GM18505 (cell line): ENCODE data around the gene CCDC134.

Source experiments
- ATAC-seq: cut with Tn5 transposase; IDR thresholded peaks from one replicate; pipeline ENCODE4 v1.9.1; 2021; ENCODE audit not compliant: unreplicated experiment
- POLR2A ChIP-seq: IDR thresholded peaks from 4 replicates; pipeline ENCODE4 v1.6.1; 2011; ENCODE audit warnings: borderline replicate concordance; ENCODE audit not compliant: insufficient read depth, insufficient read length; ENCODE audit errors: extremely low read depth

CCDC134 gene

DNA sequence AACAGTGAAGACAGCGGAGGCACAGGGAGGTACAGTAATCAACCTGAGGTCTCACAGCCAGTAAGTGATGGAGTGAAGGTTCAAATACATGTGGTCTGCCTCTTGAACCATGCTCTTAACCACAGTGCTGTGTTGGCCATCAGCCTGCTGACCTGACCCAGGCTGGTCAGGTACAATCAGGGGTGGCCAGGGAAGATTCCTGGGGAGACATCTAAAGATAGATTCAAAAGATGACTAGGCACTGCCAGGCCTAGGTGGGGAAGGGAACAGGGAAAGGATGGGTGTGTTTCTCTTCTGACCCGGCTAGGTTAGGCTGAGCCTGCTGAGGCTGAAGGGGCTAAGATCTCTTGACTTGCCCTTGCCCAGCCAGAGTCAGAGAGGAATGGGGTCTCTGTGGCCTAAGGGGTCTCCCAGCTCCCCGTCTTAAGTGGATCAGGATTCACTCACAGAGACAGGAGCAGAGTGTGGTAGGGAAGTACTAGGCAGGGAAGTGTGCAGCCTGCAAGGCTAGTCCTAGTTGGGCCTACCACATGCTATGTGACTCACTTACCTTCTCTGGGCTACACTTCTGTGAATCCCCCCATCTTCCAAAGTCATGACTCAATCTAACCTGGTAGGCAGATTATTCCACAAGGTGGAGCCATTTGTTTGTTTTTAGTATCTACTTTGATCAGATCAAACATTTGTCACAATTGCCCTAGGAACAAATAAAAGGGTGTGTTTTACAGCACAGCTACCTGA, 22.0 kb downstream of the CCDC134 start:
- no peak for ATAC-seq
- no peak for TF ChIP-seq POLR2A

DNA sequence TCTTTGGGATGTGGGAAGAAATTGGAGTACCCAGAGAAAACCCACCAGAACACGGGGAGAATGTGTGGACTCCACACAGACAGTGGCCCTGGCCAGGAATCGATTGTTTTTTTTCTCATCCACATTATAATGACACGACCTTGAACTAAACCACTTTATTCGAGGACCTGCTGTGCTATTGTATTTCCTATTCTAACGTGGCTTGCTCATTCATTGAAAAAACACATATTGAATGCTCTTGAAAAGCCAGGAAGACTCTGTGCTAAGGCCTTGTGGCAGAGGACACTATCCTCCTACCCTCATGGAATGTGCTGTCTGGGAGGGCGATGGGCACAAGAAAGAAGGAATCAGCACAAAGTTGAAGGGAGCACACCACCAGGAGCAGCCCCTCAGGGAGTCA, 23.3 kb downstream of the CCDC134 start:
- TF ChIP-seq POLR2A: no peak
- ATAC-seq: no peak

DNA sequence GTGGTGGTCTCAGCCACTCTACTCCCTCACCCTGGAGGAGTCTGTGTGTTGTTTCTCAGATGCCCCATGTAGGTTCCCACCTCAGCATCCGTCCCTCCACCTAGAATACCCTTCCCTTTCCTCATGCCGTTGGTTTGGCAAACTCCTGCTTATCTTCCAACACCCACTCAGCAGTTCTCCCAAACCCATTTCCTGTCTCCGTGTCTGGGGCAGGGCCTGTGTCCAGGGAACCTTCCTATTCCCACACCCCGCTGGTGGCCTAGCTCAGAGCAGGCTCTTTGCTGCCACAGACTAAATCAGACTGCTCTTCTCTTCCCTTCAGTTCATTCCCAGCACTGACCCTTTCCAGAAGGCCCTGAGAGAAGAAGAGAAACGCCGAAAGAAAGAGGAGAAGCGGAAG, 24.9 kb downstream of the CCDC134 start:
- TF ChIP-seq POLR2A: no peak
- ATAC-seq: no peak

DNA sequence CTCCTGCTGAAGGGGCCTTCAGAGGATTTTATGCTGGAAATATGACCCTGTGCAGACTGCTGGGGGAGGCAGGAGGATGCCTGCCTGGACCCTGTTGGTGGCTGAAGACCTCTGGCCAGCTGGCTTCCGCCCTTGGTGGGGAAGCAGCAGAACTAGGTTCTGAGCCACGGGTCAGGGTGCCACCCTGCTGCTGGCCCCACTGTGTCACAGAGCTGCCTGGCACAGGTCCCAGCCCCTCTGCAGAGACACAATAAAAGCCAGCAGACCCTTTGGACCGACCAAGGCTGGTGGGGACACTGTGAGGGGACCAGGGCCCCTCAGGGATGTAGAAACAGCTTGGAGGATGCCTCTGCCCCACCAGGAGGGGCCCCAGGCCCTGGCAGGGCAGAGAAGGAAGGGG, 25.5 kb downstream of the CCDC134 start:
- no peak for TF ChIP-seq POLR2A

DNA sequence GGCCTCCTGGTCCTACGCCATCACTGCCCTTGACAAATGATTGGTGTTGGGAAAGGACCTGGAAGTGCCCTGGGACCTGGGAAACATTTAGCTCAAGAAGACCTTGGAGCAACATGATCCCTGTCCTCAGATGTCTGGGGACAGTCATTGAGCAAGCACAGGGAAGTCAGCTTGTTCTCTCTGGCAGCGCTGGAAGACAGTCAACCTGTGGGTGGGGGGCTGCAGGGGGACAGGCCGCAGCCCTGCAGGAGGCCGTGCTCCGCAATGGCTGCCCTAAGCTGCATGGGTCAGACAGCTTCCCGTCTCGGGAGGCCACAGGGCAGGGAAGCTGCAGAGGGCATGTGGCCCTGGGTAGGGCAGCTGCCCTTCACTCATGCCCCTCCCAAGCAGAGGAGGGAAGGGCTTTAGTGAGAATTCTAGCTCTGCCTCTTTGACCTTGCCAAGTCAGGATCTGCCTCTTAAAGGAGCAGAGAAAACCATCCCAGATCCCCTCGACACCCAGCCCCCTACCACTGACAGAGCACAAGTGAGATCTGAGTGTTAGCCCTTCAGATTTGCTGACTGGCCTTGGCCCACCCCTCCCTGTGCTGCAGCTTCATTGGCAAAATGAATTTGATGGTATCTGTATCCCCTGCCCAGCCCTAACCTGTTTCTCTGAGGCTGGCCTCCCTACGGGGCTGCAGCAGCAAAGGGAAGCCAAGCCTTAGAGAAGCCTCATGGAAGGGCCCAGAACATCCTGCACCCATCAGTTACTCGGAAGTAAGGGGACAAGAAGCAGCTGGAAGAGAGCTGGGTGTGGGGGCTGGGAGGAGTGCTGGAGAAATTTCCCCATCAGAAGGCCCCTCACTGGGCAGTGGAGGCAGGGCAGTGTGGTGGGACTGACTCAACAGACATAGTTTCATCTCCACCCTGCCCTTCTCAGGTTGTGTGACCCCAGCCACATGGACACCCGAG, 26.2 kb downstream of the CCDC134 start:
- TF ChIP-seq POLR2A: no peak
- no peak for ATAC-seq

More for the DNA sequence above, 25.5 kb downstream of the CCDC134 start:
- ATAC-seq: no peak

DNA sequence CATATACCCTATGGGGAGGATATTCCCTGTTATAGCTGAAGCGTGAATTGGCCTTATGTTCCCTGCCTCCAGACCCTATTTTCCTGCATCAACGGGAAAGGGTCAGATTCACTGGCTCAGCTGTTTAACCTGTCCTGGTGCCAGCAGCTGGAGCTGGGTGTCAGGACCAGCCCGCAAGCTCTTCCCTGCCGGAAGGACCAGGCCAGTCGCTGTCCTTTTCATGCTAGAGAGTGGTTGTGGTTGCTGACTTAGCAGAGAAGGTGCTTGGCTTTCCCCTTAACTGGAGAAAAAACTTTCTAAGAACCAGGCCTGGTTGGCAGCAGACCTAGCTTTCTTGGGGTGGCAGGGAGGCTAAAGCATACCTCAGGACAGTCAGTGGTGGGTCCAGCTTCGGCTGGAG, 27.2 kb downstream of the CCDC134 start:
- no peak for TF ChIP-seq POLR2A
- ATAC-seq: no peak

DNA sequence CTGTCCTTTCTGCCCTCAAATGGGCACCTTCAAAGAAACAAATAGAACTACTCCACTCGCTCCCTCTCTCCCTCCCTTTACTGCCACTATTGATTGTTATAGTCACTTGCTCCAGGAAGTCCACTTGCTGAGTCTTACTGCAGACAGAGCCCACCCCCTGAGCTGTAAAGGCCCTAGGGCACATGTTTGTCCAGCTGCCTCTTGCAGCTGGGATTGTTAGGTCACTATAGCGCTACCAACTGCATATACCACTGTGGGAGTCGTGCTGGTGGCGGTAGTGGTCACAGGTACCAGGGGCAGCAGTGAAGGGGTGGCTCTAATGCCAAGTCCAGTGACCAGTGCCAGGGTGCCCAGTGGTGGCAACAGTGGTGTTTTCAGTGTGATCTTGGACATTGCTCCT, 28.0 kb downstream of the CCDC134 start:
- no peak for ATAC-seq
- no peak for TF ChIP-seq POLR2A

DNA sequence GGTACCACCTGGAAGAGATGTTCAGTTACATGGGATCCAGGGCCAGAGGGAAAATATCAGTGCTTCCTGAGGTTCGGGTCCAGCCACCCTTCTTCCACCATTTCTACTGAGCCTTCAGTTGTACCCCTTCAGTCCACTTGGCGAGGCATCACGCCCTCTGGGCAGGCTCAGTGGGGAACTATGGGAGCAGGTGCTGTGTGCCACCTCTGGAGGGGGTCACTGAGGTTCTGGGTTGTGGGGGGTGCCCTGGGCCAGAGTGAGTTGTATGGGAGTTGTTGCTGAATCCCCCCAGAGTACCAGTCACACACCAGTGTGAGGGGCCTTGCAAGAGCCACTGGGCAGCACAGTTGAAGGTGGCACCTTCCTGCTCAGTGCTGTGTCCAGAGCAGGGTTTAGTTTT, 29.7 kb downstream of the CCDC134 start:
- TF ChIP-seq POLR2A: no peak
- no peak for ATAC-seq

DNA sequence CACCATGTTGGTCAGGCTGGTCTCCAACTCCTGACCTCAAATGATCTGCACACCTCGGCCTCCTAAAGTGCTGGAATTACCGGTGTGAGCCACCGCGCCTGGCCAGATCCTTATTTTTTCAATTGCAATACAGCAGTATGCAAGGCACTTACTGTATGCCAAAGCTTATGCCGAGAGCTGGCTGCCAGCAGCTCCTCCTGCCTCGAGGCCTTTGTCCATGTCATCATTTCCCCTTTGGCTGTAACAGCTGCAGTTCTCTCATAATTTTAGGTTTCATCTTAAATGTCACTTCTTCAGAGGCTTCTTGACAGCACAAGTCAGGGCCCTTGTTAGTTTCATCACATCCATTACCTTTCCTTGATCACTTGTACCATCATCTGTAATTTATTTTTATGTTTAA, 30.9 kb downstream of the CCDC134 start:
- TF ChIP-seq POLR2A: no peak
- no peak for ATAC-seq

DNA sequence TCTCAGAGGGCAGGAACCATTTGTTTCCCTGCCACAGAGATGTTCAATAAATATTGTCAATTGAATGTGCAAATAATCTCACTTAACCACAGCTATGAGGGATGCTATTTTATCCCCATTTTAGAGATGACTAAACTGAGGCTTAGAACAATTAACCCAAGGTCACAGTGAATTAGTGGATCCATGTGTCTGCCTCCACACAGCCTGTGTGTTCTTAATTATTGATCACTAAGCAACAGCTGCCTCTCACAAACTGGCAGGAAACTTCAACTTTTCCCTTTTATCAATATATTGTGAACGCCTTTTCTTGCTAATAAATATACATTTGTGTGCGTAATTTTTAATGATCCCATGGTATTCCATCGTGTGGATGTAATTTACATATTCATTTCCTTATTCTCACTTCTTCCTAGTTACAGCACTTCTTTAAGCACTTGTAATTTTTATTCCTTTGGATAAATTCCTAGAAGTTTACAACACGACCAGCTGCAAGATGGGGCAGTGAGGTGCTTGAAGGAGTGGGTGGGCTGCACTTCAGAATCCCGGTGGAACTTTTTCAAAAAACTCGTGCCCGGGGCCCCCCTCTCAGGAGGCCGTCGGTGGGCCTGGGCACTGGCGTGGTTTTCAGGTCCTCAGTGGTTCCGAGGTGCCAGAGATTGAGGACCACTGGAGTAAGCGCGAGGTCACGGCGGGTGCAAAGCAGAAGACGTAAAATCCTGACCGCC, 31.5 kb downstream of the CCDC134 start:
- peak; percentile 2 for ATAC-seq
- no peak for TF ChIP-seq POLR2A

DNA sequence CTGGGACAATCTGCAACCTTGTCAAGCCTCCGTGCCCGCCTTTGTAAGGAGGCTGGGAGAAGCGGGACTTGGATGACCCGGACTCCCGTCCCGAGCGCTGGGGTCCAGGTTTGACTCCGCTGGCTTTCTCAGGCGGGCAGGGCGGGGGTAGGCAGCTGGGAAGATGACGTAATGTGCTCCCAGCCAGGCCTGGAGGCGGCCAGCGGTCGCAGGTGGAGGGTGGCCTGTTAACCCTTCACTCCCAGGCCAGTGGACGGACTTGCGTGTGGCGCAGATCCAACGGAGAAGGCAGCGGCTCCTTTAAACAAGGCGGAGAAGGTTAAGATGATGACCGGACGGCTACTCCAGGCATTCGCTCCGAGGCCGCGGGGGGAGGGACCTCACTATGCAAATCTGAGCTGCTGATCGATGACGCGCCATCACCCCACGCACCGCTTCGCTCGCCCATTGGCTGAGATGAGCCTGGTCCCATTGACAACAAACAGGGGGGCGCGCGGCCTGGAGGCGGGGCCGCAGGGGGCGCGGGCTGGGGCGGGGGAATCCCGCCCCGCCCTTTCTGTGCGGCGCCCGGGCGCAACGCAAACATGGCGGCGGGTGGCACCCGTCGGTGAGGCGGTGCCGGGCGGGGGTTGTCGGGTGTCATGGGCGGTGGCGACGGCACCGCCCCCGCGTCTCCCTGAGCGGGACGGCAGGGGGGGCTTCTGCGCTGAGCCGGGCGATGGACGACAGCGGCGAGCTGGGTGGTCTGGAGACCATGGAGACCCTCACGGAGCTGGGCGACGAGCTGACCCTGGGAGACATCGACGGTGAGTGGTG, 32.3 kb downstream of the CCDC134 start, which contains the start of gene SREBF2:
TSS of gene SREBF2 (plus strand) at position 553 of the 816 bp plus-strand sequence. CDS start at position 719, 166 bp downstream.
- peak; percentile 82 for ATAC-seq
- TF ChIP-seq POLR2A: peak; percentile 90

DNA sequence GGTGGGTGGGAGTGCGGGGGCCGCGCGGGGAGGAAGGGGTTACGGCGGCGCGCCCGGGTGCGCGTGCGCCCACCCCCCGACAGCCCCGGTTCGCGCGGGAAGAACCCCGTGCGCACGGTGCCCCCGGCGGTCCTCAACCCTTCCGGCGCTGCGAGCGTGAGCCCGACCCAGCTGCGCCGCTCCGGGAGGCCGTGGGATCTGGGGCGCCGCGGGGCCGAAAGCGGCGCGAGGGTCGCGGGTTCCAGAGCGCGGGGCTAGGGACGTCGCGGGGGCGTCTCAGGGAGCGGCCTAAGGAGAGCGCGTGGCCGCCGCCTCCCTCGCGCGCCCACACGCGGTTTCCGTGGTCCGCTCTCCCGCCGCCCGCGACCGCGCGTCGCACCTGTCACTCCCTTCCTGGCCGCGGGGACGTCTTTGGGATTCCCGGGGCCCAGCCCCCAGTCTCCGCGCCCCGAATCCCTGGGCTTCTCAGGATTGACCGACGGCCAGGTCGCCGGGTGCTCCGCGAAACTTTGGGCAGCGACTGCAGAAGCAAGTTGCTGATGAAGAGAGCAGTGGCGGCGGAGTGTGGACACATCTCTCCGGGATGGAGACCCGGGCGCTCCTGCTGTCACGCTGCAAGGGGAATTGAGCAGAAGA, 33.0 kb downstream of the CCDC134 start:
- no peak for TF ChIP-seq POLR2A
- ATAC-seq: peak; percentile 26
